NCI-H2196 (cell line): ENCODE data around the gene C11orf24.
"Not testable (repeated sequence)": the region's sequence is repeated elsewhere in the genome, so short reads cannot be mapped to it uniquely, and the experiment has no call there.

Experiments used
- DNase-seq: peaks from one replicate; lab custom pipeline; 2025; ENCODE audit not compliant: unreplicated experiment; lab: John Stamatoyannopoulos, UW

The C11orf24 gene

DNA sequence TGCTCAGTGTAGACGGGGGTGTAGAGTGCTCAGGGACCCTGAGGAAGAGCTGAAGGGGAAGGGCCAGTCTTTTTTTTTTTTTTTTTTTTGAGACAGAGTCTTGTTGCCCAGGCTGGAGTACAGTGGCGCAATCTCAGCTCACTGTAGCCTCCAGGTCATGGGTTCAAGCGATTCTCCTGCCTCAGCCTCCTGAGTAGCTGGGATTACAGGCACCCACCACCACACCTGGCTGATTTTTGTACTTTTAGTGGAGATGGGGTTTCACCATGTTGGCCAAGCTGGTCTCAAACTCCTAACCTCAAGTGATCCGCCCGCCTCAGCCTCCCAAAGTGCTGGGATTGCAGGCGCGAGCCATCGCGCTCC lies 27.7 kb upstream of the C11orf24 start:
- DNase-seq, result not testable (repeated sequence)

DNA sequence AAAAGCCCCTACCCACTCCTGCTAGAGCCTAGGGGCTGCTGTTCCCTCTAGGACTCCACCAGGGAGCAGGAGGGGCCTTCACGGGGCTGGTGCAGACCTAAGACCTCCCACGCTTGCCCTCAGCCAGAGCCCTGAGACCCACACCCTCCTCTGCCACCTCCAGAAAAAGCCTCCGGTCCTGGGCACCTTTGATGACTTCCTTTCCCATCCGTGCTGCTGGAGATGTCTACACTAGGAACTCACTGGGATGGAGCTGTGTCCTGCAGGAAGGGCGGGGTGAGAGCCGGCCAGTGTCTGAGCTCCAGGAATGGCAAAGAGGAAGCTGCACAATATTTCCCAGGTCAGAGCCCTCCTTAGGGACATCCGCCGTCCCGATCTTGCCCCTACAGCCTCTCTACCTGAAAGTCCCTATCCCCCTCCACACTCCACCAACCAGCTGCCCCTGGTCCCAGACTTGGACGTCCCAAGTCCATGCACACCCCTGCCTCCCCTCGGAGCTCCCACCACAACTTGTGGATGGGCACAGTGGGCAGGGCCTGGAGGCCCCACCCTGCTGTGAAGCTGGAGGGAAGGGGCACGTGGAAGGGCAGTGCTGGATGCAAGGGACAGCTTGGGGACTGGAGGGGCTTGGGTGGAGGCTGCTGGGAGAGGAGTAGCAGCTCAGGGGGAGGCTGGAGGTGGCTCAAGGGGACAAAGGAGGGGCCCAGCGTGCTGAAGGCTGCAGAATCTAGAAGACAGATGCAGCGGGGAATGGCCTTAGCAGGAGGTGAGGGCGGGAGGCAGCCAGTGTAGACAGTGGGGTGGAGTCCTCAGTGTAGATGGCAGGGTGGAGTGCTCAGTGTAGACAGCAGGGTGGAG lies 27.1 kb upstream of the C11orf24 start:
- no peak for DNase-seq

DNA sequence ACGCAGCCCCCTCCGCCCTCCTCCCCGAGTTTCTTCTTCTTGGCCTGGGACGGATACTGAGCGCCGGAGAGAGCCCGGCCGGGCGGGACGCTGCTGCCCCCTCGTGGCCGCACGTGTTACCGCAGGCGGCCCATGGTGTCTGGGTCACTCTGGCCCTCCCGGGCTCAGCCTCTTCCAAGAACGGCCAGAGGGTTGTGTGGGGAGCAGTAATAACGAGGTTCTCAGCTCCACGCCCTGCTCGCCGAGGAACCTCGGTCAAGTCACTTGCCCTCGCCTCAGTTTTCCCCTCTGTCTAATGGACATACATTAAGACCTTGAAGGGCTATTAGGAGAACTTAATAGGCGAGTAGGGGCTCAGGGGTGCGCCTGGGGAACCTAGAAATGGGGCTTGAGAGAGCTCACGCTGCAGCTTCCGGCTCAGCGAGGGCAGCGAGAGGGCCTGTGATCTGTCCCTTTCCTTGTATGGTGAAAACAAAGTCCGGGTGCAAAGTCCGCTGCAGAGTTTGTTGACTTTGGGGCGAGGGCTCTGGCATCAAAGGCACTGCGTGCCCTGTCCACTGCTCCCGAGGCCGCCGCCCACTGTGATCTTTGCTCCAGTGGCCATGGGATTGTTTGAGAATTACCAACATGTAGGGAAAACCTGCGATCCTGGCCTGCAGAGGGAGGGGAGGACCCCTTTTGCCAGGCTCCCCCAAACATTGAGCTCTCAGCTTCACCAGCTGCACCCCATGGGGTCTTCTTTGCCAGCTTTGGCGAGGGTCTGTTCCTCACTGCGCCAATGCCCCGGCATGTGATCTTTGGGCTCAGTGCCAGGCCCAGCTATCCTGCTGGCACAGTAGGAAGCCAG lies 26.3 kb upstream of the C11orf24 start:
- peak; percentile 77 for DNase-seq

DNA sequence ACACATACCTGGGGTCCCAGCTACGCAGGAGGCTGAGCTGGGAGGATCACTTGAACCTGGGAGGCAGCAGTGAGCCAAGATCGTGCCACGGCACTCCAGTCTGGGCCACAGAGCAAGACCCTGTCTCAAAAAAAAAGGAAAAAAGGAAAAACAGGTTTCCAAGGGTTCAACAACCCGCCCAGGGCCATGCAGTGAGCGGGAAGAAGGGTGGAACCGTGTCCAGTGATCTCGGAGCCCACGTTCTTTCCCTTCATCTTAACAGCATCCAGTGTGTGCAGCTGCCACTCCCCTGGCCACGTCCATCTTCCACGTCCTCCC lies 25.7 kb upstream of the C11orf24 start:
- no peak for DNase-seq

DNA sequence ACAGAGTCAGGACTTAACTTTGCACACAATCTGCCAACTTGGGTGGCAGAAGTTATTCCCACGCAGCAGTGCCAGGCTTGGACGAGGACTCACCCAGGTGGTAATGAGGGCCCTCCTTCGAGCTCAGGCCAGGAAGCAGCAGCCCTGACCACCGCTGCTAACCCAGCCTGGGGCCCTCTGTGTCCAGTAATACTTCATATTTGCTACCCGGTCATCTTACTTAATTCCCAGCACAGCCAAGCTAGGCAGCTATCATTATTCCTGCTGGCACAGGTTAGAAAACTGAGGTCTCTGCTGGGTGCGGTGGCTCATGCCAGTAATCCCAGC lies 25.2 kb upstream of the C11orf24 start:
- DNase-seq, result no peak

DNA sequence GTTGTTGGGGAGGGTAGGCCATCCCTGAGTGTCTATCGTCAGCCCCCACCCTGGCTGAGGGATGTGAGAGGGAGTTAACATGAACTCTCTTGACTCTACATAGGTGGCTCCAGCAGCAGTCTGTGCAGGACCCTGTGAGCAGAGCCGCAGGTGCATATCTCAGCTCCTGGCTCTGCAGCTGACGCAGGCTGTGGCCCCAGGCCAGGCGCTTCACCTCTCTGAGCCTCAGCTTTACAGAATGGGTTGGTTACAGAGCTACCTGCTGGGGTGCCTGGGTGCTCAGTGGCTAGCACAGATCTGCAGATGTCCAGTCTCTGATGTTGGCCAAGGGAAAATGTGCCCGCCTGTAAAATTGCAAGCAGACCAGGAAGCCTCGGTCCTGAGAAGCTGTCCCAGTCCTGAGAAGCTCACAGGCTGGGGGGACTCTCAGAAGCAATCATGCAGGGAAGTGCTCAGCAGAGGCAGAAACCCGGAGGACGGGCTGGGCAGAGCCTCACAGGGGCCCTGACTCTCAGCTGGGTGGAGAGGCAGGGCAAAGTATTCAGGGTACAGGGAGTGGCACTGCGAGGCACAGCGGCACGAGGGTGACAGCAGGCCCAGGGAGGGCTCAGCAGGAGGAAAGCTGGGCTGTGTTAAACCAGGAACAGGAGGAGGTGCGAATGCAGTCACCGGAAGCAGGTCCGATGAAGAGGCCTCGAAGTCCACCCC lies 24.7 kb upstream of the C11orf24 start:
- DNase-seq, result no peak

DNA sequence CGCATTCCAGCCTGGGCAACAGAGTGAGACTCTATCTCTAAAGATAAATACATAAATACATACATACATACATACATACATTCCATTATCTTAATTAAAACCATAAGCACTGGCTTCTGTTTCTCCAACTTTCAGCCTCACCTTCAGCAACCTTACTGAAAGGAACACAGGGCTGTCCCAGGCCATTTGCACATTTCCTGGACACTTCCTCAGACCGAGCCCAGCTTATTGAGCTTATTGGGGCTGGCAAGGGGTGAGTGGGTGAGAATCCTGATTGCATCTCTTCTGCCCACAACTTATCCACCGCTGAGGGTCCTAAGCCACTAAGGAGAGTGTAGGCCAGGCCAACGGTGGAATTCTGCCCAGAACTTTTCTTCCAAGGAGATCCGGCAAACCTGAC lies 24.2 kb upstream of the C11orf24 start:
- no peak for DNase-seq

DNA sequence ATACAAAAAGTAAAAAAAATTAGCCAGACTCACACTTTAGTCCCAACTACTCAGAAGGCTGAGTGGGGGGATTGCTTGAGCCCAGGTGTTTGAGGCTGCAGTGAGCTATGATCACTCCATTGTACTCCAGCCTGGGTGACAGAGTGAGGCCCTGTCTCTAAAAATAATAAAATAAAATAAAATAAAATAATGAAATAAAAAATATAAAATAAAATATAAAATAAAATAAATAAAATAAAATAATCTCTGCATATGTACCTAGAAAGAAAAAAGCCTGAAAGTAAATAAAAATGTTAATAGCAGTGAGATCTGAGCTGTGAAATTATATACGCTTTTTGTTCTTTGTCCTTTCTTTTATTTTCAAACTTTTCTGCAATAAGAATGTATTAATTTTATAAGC lies 23.5 kb upstream of the C11orf24 start:
- no peak for DNase-seq

DNA sequence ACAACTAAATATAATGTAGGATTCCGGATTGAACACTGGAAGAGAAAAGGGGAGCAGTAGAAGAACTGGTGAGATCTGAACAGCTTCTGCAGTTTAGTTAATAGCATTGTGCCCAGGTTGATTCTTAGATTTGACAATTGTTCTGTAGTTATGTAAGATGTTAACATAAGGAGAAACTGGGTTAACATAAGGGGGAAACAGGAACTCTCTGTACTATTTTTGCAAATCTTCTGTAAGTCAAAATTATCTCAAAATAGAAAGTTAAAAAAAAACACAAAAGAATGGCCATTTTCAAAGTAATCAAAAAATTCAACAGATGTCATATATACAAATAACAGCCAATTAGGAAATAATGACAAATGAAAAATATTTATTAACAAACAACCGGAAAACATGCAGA lies 21.9 kb upstream of the C11orf24 start:
- DNase-seq, result no peak

DNA sequence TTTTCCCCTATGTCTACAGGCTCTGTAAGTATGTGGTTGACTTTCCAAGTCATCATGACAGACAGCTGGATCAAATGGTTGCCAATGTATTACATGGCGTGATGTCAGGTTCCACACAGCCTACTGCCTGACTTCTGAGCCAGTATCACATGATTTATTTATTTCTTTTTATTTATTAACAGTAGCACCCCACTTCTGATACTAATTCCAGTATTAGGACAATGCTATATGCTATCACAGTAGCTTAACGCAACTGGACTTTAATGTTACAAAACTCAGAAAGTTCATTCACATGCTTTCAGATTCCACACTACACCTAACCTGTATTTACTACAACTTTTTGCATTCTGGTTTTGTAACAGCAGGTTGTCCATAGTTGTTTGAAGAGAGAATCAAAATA lies 17.7 kb upstream of the C11orf24 start:
- no peak for DNase-seq

DNA sequence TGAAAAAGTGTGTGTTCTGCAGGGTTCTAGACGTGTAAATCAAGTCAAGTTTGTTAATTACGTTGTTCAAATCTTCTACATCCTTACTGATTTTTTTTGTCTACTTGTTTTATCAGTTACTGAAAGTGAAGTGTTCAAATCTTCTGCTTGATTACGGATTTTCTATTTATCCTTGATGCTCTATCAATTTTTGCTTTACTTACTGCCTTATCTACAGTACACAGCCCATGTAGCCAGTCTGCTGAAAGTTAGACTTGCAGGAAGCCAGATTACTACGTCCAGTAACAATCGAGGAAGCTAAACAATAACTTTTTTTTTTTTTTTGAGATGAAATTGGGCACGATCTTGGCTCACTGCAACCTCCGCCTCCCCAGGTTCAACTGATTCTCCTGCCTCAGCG lies 15.6 kb upstream of the C11orf24 start:
- DNase-seq, result no peak

DNA sequence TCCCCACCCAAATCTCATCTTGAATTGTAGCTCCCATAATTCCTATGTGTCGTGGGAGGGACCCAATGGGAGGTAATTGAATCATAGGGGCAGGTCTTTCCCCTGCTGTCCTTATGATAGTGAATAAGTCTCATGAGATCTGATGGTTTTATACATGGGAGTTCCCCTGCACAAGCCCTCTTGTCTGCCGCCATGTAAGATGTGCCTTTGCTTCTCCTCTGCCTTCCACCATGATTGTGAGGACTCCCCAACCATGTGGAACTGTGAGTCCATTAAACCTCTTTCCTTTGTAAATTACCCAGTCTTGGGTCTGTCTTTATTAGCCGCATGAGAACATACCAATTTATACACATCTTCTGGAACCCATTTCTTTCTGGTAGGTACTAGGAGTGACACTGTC lies 12.8 kb upstream of the C11orf24 start:
- DNase-seq, result not testable (repeated sequence)

DNA sequence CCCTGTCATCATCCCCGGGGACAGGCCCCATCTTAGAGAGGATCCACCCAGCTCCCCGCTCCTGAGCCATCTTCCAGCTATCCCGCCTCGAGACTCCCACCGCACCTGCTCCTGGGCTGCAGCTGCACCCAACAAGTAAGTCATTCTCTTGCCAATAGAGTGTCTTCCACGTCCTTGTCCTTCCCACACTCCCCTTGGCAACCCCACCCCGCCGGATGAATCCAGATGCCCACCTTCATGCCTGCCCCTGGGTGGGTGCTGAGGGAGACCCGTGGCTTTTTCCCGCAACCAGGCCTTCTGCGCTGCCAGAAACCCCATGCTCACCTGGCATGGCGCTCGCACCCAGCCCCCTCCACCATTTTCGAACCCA lies 11.1 kb upstream of the C11orf24 start:
- DNase-seq, result no peak

DNA sequence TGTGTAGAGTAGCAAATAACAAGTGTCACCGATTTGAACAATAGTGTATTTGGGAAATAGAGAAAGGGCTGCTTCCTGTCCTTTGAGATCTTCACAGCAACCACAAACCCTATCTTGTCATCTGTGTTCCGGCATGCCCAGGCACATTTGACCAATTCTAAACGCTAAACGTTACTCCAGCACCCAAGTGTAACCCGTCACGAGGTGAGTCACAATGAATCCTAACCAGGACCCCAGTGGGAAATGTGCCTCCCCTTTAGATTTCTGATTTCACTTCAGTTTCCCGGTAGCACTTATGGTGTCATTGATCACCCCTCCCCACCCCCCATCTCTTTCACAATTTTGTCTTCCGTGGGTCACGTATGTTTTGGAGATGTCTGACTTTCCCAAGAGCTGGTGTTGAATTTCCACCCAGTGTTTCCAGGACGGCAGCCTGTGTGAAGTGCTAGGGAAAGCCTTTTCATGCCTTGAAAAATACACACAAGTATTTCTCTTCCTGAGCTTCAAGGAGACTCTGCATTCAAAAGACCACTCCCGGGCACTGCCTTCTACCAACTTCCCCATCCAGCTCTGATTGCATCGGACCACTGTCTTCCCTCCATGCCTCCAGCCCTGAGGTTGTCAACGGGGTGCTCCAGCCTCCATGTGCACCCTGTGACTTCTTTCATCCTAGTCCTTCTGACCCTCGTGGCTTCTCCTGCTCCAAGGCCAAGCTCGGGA lies 10.5 kb upstream of the C11orf24 start:
- no peak for DNase-seq

DNA sequence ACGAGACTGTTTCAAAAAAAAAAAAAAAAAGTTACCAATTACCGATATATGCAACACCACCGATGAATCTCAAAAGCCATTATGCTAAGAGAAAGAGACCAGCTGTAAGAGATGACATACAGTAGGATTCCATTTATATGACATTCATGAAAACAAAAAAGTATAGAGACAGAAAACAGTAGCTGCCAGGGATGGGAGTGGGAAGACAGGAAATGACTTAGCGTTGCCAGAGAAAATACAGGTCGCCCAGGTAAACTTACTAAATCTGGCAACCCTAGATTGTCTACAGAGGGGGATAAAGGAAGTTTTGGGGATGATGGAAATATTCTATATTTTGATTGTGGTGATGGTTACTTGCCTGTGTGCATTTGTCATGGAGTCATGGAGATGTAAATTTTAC lies 7.9 kb upstream of the C11orf24 start:
- DNase-seq, result no peak

DNA sequence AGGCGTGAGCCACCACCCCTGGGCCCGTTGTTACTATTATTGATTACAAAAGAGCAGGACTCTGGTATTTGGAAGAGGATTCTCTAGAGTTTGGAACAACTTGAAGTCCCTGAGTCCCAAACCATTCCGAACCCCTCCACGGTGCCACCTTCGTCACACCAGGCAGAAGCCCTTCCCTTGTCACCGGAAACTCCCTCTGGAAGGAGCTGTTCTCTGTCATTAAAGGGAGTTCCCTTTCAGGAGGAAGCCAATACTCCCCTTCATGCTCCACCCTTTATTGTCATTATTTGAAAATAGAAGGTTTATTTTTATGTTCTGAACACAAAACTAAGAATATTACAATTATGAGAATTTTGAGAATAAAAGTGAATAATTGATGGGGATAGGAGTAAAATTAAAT lies 5.1 kb upstream of the C11orf24 start:
- no peak for DNase-seq

DNA sequence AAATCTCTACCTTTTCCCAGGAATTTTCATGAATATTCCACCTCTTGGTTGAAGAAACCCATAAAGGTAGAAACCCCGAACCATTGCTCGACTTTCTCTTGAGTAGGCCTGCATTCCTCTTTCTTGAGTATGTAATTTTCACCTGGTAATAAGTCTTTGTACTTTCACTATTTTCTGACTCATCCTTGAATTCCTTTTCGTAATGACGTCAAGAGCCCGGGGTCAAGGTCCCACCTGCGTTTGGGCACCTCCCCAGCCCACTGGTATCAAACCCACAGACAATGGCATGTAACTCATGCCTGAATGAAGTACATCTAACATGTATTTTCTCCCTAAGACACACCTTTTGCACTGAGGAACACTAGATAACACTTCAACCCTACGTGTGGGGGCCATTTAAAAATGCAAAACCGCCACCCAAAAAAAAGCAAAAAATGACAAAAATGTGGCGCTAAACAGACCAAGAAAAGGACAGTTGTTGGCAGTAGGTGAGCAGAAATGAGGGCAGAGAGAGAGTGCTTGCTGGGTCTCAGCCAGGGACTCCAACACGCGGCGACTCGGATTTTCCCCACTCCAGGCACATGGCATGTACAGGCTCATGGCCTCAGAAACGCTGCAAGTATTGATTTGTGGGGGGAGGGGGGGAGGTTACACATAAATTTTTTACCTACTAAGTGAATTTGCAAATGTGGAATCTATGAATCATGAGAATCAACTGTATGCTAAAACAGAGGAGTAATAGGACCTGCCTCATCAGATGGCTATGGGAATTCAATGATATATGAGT lies 4.1 kb upstream of the C11orf24 start:
- no peak for DNase-seq

DNA sequence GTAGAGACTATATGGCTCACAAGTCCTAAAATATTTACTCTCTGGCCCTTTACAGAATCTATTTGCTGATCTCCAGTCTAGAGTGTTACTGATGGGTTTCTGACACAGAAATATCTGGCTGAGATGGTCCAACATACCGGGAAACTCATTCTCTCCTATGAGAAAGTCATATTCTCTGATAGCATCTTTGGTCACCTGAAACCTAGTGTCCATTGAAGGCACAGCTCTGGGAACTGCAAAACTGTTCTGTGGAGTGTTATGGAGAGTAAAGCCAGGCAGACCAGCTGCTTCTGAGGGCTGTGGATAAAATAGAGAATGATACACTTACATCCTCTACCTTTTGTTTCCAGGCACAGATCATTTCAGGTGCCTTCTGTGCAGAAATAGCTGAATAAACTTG lies 2.5 kb upstream of the C11orf24 start:
- DNase-seq, result no peak

DNA sequence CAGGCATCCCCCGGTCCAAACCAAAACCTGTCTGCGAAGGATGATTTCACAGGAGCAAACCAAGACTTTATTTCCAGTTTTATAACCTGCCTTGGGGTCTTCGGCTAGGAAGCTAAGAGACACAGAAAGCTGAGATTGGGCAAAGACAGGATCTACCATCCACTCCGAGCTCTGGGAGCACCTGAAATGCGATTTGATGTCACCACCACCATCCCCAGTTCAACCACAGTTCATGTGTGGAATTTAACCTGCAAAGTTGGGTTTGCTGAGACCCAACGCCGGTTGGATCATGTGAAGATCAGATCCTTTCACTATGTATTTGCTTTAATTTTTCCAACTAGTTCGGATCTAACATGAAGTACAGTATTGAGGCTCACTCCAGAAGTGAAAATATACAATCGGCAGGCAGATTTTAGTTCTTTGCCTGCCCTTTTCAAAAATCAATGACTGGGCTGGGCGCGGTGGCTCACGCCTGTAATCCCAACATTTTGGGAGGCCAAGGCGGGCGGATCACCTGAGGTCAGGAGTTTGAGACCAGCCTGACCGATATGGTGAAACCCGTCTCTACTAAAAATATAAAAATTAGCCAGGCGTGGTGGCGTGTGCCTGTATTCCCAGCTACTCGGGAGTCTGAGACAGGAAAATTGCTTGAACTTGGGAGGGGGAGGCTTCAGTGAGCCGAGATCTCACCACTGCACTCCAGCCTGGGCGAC lies 1.4 kb upstream of the C11orf24 start:
- no peak for DNase-seq
